ENCODE measurements around the gene TRPM2.
"Not testable (repeated sequence)": the region's sequence is repeated elsewhere in the genome, so short reads cannot be mapped to it uniquely, and the experiment has no call there.

TRPM2 gene

DNA sequence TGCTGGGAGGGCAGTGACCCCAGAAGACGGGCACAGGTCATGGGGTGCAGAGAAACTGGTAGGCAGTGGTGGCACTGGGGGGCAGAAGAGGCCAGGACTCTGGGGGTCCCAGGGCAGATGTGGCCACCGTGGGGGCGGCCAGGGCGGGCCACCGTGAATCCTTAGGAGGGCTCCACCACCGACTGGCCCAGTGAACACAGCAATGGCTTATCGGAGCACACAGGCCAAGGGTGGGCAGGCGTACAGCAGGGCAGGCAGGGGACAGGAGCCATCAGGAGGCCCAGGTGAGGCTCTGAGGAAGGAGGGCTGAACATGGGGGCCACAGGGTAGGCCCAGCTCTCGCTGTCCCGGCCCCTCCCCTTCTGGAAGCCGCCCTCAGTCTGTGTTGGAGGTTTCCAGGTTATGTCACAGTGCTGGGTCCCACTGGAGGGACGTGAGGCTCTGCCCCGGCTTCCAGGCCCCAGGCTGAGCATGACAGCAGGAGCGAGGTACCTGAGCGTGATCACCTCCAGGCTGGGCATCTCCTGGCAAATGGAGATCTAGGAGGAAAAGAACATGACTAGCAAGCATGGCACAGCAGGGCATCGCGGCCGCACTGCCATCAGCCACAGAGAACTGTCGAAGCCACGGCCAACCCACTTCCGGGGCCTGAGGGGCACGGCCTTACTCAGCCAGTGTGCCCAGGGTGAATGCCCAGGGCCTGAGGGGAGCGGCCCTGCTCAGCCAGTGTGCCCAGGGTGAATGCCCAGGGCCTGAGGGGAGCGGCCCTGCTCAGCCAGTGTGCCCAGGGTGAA is 18.0 kb upstream of the TRPM2 start:
- Mint-ChIP-seq H3K27me3 (ENCODE audit: low read depth) (no peaks in the 10 kb centered on the region), H3K9me3 (no peaks in the 10 kb centered on the region), H3K27ac (no peak overlapping the region), H3K4me1 (ENCODE audit: low read depth) (peaks cover 12% of the 10 kb centered on the region), H3K36me3 (ENCODE audit: low read depth) (peaks cover 2% of the 10 kb centered on the region), H3K4me3 (no peak overlapping the region)

GRCh38 chr21:44337449-44337848 is 16.0 kb upstream of the TRPM2 start:
- H3K4me1 Mint-ChIP-seq (ENCODE audit: low read depth): peaks cover 14% of the 10 kb centered on the region
- H3K9me3 Mint-ChIP-seq: no peaks in the 10 kb centered on the region
- H3K27me3 Mint-ChIP-seq (ENCODE audit: low read depth): no peaks in the 10 kb centered on the region
- H3K36me3 Mint-ChIP-seq (ENCODE audit: low read depth): peaks cover 2% of the 10 kb centered on the region
- peak overlapping the region; percentile 63 for H3K4me3 Mint-ChIP-seq
- peak overlapping the region; percentile 76 for H3K27ac Mint-ChIP-seq

GRCh38 chr21:44337941-44338895 is 15.2 kb upstream of the TRPM2 start:
- Mint-ChIP-seq H3K4me1 (ENCODE audit: low read depth) (peaks cover 14% of the 10 kb centered on the region), H3K27me3 (ENCODE audit: low read depth) (no peaks in the 10 kb centered on the region), H3K36me3 (ENCODE audit: low read depth) (peaks cover 2% of the 10 kb centered on the region), H3K27ac (peak overlapping the region; percentile 76), H3K9me3 (no peaks in the 10 kb centered on the region), H3K4me3 (peak overlapping the region; percentile 63)

- Mint-ChIP-seq H3K4me3 (peak within 1 kb of the TSS; percentile 88), H3K36me3 (ENCODE audit: low read depth) (peaks cover 2% of the 10 kb centered on the region), H3K27ac (peak within 1 kb of the TSS; percentile 92), H3K27me3 (ENCODE audit: low read depth) (no peaks in the 10 kb centered on the region), H3K9me3 (no peaks in the 10 kb centered on the region), H3K4me1 (ENCODE audit: low read depth) (peaks cover 14% of the 10 kb centered on the region)
Observed at GRCh38 chr21:44338971-44339910, 14.2 kb upstream of the TRPM2 start, which contains the start of gene CFAP410. CFAP410 (minus strand) TSS chr21:44339390; CDS start chr21:44339194, 196 bp downstream.

DNA sequence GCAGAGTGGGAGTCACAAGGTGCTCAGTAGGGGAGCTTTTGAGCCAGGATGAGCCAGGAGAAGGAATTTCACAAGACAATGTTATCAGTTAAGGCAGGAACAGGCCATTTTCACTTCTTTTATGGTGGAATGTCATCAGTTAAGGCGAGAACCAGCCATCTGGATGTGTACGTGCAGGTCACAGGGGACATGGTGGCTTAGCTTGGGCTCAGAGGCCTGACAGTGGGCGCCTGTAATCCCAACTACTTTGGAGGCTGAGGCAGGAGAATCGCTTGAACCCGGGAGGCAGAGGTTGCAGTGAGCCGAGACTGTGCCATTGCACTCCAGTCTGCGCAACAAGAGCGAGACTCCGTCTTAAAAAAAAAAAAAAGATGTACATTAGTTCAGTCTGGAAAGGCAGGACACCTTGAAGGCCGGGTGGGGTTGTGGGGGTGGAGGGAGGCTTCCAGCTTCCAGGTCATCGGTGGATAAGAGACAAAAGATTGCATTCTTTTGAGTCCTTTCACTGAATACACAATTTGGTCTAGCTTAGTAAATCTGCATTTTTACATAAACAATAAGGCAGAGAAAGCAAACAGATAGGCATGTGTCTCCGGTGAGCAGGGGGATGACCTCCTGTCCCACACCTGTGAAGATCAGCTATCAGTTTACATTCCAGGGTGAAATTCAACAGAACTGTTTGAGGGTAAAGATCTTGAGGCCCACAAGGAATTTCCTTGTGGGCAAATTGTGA is 11.5 kb upstream of the TRPM2 start:
- H3K27ac Mint-ChIP-seq; H3K9me3 Mint-ChIP-seq; H3K36me3 Mint-ChIP-seq (ENCODE audit: low read depth); H3K4me3 Mint-ChIP-seq: not testable (repeated sequence)
- Mint-ChIP-seq H3K27me3 (ENCODE audit: low read depth) (peaks cover 10% of the 10 kb centered on the region), H3K4me1 (ENCODE audit: low read depth) (peaks cover 14% of the 10 kb centered on the region)

DNA sequence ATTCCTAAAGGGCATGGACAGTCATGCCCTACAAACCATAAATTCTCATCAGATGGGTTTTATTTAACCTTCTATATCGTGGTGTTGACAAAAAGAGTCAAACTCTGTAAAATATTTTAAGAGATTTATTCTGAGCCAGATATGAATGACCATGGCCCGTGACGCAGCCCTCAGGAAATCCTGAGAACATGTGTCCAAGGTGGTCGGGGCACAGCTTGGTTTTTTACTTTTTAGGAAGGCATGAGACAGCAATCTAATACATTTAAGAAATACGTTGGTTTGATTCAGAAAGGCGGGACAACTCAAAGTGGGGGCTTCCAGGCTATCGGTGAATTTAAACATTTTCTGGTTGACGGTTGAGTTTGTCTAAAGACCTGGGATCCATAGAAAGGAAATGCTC is 10.4 kb upstream of the TRPM2 start:
- peaks cover 16% of the 10 kb centered on the region for H3K27me3 Mint-ChIP-seq (ENCODE audit: low read depth)
- H3K4me3 Mint-ChIP-seq; H3K36me3 Mint-ChIP-seq (ENCODE audit: low read depth); H3K27ac Mint-ChIP-seq; H3K9me3 Mint-ChIP-seq: not testable (repeated sequence)
- peaks cover 11% of the 10 kb centered on the region for H3K4me1 Mint-ChIP-seq (ENCODE audit: low read depth)

DNA sequence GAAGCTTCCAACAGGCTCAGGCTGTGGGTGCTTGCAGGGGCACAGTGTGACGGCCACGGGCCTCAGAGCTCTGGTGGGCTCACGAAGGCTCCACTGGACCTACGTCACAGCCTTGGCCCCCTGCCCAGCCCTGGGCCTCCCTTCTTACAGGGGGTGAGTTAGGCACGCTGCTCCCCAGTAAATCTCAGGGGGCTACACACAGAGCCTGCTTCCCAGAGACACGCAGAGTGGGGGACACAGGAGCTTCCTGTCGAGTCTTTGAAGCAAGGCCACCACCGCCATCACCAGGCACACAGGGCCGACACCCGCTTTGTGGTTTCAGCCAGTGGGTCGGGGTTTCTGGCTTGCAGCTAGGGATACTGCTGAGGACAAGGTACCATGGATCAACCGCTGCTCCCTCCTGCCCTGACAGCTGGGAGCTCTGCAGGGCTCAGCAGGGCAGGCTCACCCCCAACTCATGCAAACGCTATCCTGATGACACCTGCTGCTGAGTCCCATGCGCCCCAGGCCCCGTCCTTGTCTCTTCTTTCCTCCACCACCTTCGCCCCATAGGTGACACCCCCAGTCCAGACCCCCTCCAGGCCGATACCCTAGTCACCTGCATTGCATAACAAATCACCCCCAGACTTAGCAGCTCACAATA is 8.8 kb upstream of the TRPM2 start:
- no peak overlapping the region for H3K4me3 Mint-ChIP-seq
- H3K4me1 Mint-ChIP-seq (ENCODE audit: low read depth): peaks cover 8% of the 10 kb centered on the region
- no peak overlapping the region for H3K27ac Mint-ChIP-seq
- H3K36me3 Mint-ChIP-seq (ENCODE audit: low read depth): no peaks in the 10 kb centered on the region
- H3K9me3 Mint-ChIP-seq: no peaks in the 10 kb centered on the region
- peaks cover 32% of the 10 kb centered on the region for H3K27me3 Mint-ChIP-seq (ENCODE audit: low read depth)

DNA sequence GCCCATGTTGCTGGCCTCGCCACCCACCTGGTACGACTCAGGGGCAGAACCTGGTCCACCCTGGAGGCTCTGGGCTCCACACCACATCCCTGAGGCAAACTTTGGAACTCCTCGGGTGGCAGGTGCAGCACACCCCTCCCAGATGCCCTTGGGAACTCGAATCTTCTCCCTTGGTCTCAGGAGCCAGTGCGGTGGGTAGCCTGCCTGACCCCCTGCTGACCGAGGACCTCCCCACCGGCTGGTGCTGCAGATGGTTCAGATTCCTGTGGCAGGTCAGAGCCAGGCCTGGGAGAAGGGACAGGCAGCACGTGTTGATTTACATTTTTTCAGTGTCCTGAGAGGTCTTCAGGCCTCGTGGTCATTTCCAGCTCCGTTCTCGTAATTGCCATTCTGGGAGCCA is 7.9 kb upstream of the TRPM2 start:
- H3K4me1 Mint-ChIP-seq (ENCODE audit: low read depth): peaks cover 2% of the 10 kb centered on the region
- no peak overlapping the region for H3K4me3 Mint-ChIP-seq
- H3K9me3 Mint-ChIP-seq: no peaks in the 10 kb centered on the region
- no peaks in the 10 kb centered on the region for H3K36me3 Mint-ChIP-seq (ENCODE audit: low read depth)
- peaks cover 33% of the 10 kb centered on the region for H3K27me3 Mint-ChIP-seq (ENCODE audit: low read depth)
- H3K27ac Mint-ChIP-seq: no peak overlapping the region

DNA sequence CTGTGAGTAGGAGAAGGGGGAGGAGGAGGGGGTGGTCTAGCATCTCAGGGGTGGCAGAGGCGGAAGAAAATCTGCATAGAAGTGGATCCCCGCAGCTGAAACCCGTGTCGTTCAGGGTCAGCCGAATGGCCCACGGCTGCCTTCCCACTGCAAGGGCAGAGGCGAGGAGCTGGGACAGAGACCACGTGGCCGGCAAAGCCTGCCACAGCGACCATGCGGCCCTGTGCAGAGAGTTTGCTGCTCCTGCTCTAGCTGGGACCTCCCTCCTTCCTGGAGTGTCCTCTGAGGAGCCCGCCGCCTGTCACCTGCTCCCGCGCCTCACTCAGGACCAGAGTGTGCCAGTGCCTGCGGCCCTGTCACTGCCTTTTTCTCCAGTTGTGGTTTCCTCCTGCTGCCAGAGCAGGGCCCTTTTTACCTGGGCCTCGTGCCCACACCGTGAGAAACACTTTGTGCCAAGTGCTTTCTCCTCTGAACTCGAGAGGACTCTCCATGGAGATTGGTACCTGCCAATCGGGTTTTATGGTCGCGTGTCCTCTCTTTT is 5.4 kb upstream of the TRPM2 start:
- Mint-ChIP-seq H3K4me3 (no peak overlapping the region), H3K27me3 (ENCODE audit: low read depth) (peaks cover 38% of the 10 kb centered on the region), H3K4me1 (ENCODE audit: low read depth) (peaks cover 11% of the 10 kb centered on the region), H3K36me3 (ENCODE audit: low read depth) (no peaks in the 10 kb centered on the region), H3K27ac (no peak overlapping the region), H3K9me3 (no peaks in the 10 kb centered on the region)

GRCh38 chr21:44348861-44349260 is 4.6 kb upstream of the TRPM2 start:
- Mint-ChIP-seq H3K36me3 (ENCODE audit: low read depth) (no peaks in the 10 kb centered on the region), H3K4me1 (ENCODE audit: low read depth) (peaks cover 18% of the 10 kb centered on the region), H3K4me3 (no peak overlapping the region), H3K27me3 (ENCODE audit: low read depth) (peaks cover 41% of the 10 kb centered on the region), H3K27ac (peak overlapping the region; percentile 15), H3K9me3 (no peaks in the 10 kb centered on the region)

GRCh38 chr21:44349416-44349846 is 4.0 kb upstream of the TRPM2 start:
- H3K4me1 Mint-ChIP-seq (ENCODE audit: low read depth): peaks cover 24% of the 10 kb centered on the region
- H3K4me3 Mint-ChIP-seq: no peak overlapping the region
- H3K27me3 Mint-ChIP-seq (ENCODE audit: low read depth): peaks cover 41% of the 10 kb centered on the region
- no peak overlapping the region for H3K27ac Mint-ChIP-seq
- peaks cover 2% of the 10 kb centered on the region for H3K36me3 Mint-ChIP-seq (ENCODE audit: low read depth)
- no peaks in the 10 kb centered on the region for H3K9me3 Mint-ChIP-seq

DNA sequence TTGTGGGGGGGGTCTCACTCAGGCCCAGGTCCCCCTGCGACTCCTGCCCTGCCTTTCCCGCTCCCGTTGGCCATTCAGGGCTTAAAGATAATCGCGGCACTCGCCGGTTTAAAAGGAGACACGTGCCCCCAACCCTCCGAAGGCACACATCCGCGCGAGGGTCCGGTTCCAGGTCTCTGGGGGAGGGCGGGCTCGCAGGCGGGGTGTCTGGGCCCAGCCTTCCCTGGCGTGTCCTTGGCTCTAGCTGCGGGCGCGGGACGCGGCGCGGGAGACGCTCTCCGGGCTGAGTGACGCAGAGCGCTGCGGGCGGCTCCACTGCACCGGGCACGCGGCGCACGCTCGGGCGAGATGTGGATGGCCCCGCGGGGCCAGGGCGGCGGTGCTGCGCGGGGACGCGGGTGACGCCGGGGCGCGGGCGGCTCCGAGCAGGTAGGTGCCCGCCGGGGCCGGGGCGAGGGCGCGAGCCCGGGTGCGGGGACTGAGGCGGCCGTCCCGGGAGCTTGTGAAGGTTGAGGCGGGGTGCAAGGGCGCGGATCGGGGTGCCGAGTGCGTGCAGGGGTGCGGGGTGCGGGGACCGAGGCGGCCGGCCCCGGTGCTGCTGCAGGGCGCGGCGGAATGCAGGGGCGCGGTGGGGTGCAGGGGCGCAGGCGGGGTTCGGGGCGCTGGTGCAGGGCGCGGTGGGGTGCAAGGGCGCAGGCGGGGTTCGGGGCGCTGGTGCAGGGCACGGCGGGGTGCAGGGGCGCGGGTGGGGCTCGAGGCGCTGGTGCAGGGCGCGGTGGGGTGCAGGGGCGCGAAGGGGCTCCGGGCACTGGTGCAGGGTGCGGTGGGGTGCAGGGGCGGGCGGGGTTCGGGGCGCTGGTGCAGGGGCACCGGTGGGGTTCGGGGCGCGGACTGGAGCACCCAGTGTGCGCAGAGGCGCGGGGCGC is 3.3 kb upstream of the TRPM2 start:
- Mint-ChIP-seq H3K9me3 (no peaks in the 10 kb centered on the region), H3K27me3 (ENCODE audit: low read depth) (peaks cover 41% of the 10 kb centered on the region), H3K36me3 (ENCODE audit: low read depth) (peaks cover 7% of the 10 kb centered on the region), H3K4me3 (no peak overlapping the region), H3K4me1 (ENCODE audit: low read depth) (peaks cover 29% of the 10 kb centered on the region), H3K27ac (no peak overlapping the region)

Data from T-helper 1 cell treated with Interleukin-12 subunit alpha and Interleukin-12 subunit beta and Interleukin-4 antibody, amounts not matched to agents 30 μg/mL and 1 μg/mL, for 36 hours (primary cell).